Right lobe of liver (tissue), 6 donors: ENCODE data around the gene RASL11A. TPM values are rescaled to one million over a fixed set of nuclear protein-coding genes. Genes with fewer than 3 reads are reported as not detected.

Experiments
- ATAC-seq, 4 donors: fragments of 200-7000 bp; cut with Tn5 transposase; one replicate each; pipeline ENCODE4 v1.9.1; 2020; ENCODE audit warnings: mild to moderate bottlenecking in 4 of 4, moderate library complexity in 4 of 4
- DNase-seq, 3 donors: peaks; one replicate each; pipeline ENCODE4 v3.0.0-alpha.2; 2020
- H3K27ac ChIP-seq, 3 donors: fragments of 200-600 bp; one replicate each; pipeline ENCODE4 v1.8.0; 2022
- H3K27me3 ChIP-seq, 2 donors: fragments of 200-600 bp; one replicate each; pipeline ENCODE4 v1.8.0; 2022
- H3K36me3 ChIP-seq, 4 donors: fragments of 200-600 bp; sonication (generic) in 1 of 4; one replicate each; pipeline versions ENCODE4 v1.5.1 to v1.8.0; 2017 to 2022; ENCODE audit warnings: control low read depth in 1 of 4
- H3K4me1 ChIP-seq, 4 donors: fragments of 200-600 bp; sonication (generic) in 1 of 4; one replicate each; pipeline versions ENCODE4 v1.5.1 to v1.8.0; 2017 to 2022; ENCODE audit warnings: control low read depth in 1 of 4
- H3K4me3 ChIP-seq, 3 donors: fragments of 200-600 bp; one replicate each; pipeline ENCODE4 v1.8.0; 2022
- H3K9me3 ChIP-seq, 4 donors: fragments of 200-600 bp; sonication (generic) in 1 of 4; one replicate each; pipeline versions ENCODE4 v1.5.1 to v1.8.0; 2017 to 2022; ENCODE audit warnings: control low read depth in 1 of 4
- CTCF ChIP-seq, 4 donors: fragments of 200-600 bp in 3 of 4; fragments of 450-650 bp in 1 of 4; IDR thresholded peaks; one replicate each; pipeline versions ENCODE4 v1.5.1 to v1.8.0; 2016 to 2022; ENCODE audit warnings: antibody characterized with exemption in 4 of 4, mild to moderate bottlenecking in 2 of 4
- POLR2A ChIP-seq: fragments of 450-650 bp; IDR thresholded peaks from one replicate; pipeline ENCODE4 v1.6.1; 2017; ENCODE audit warnings: antibody characterized with exemption, mild to moderate bottlenecking
- WGBS: methylation state at CpG from one replicate; pipeline ENCODE4 v1.1.6; 2018; ENCODE audit warnings: low coverage, low lambda C conversion rate; ENCODE audit not compliant: insufficient coverage; ENCODE audit errors: missing lambda C conversion rate; 5-methylcytosine and 5-hydroxymethylcytosine counted together
- intact Hi-C, 2 donors: fragments of 100-400 bp; cut with DNase I; formaldehyde crosslinking; loops; one replicate each; pipeline versions ENCODE4 v1.11.2 to v1.14.1; 2022
- total RNA-seq, 6 experiments: library from RNA; depleted of rRNA in 2 of 6; stranded (reverse); fragments of >200 nt in 2 of 6; fragmentation: NEBNext Ultra II Directional in 3 of 6; extraction: Animal tissue kit (Norgen Biotek cat#: 25700) in 3 of 6; gene quantifications; one replicate each; pipeline versions ENCODE4 v1.1.0 to v1.2.4, GENCODE V29; 2016 to 2023
- donor health status: DM: no; HTN: yes; CAD: no.
- donor health status: DM: no; HTN: no; CAD: no.
- donor health status: DM: no; HTN: no; CAD: no.
- donor health status: DM: no; HTN: yes; CAD: no.
- donor health status: DM: no; HTN: yes; CAD: no.

Gene RASL11A
- total RNA-seq, 6 experiments from 2014 or later = 4.2 to 23.4 (median 6.1) TPM

DNA sequence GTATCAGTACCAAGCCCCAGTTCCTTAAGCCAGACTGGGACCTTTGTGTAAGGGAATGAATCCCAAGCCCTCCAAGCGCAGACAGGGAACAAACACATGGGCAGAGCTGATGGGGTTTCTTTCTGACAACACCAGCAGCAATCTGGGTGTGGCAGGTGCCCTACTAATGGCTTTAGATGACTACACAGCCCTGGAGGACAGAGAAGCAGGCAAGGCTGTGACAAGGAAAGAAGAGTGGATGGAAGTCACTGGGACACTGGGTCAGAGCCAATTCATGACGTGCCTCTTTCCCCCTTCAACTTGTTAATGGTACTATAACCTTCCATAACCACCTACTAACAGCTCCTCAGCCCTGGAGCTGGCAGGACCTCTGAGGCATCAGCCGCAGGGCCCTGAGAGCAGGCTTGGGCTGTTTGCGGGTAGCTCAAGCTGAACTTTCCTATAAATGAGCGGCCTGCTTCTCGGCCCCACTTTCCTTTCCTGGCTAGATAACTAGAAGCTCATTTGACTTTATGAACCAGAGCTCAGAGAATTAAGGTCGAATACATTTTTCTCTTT is 38.9 kb downstream of the RASL11A start:
- no peak overlapping the region for H3K27ac ChIP-seq
- no peaks in the 10 kb centered on the region for H3K4me1 ChIP-seq
- H3K36me3 ChIP-seq = no peaks in the 10 kb centered on the region
- no peak overlapping the region for H3K4me3 ChIP-seq
- TF ChIP-seq CTCF (IDR thresholded peaks at IDR 0.05) = no peak
- TF ChIP-seq POLR2A = no peak
- WGBS = 67% methylated on average over 3 of the region's 7 CpGs
- DNase-seq = no peak
- no peaks in the 10 kb centered on the region for H3K9me3 ChIP-seq
- intact Hi-C loops = no loop called here
- ATAC-seq = no peak
- H3K27me3 ChIP-seq = no peaks in the 10 kb centered on the region

GRCh38 chr13:27309967-27310598 is 39.5 kb downstream of the RASL11A start:
- Histone ChIP-seq H3K27me3 (no peaks in the 10 kb centered on the region), H3K4me3 (no peak overlapping the region), H3K27ac (no peak overlapping the region), H3K4me1 (no peaks in the 10 kb centered on the region), H3K36me3 (no peaks in the 10 kb centered on the region), H3K9me3 (no peaks in the 10 kb centered on the region)
- TF ChIP-seq POLR2A = no peak
- TF ChIP-seq CTCF (IDR thresholded peaks at IDR 0.05) = no peak
- ATAC-seq (no peak), DNase-seq (no peak)
- intact Hi-C loops = no loop called here
- whole genome bisulfite sequencing = 66% methylated on average over 8 of the region's 9 CpGs

- no peak overlapping the region for H3K27ac ChIP-seq
- H3K36me3 ChIP-seq = no peaks in the 10 kb centered on the region
- DNase-seq (no peak), ATAC-seq (no peak)
- H3K9me3 ChIP-seq = no peaks in the 10 kb centered on the region
- intact Hi-C loops = no loop called here
- TF ChIP-seq CTCF (IDR thresholded peaks at IDR 0.05) = no peak
- TF ChIP-seq POLR2A = no peak
- H3K4me3 ChIP-seq = no peak overlapping the region
- H3K4me1 ChIP-seq = no peaks in the 10 kb centered on the region
- WGBS = 43% methylated on average over 2 of the region's 2 CpGs
- no peaks in the 10 kb centered on the region for H3K27me3 ChIP-seq
Observed at GRCh38 chr13:27310946-27311345, 40.3 kb downstream of the RASL11A start.

DNA sequence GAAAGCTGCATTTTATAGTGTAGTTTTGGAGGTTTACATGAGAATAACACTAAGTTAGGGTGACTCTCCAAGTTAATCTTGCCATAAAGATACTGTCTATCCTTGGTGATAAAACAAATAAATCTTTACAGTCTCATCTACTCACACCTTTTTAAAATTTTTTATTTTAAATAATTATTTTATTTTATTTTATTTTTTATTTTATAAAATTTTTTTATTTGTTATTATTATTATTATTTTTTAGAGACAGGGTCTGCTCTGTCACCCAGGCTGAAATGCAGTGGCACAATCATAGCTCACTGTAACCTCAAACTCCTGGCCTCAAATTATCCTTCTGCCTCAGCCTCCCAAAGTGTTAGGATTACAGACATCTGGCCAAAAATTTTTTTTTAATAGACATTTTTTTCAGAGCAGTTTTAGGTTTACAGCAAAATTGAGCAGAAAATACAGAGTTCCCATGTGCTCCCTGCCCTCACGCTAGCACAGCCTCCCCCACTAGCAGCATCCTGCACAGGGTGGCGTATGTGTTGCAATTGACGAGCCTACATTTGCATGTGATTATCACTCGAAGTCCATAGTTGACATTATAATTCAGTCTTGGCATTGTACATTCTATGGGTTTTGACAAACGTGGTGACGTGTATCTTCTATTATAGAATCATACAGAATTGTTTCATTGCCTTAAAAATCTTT is 41.0 kb downstream of the RASL11A start:
- Histone ChIP-seq H3K27me3 (no peaks in the 10 kb centered on the region), H3K27ac (no peak overlapping the region), H3K4me3 (no peak overlapping the region), H3K36me3 (no peaks in the 10 kb centered on the region), H3K9me3 (no peaks in the 10 kb centered on the region), H3K4me1 (no peaks in the 10 kb centered on the region)
- ATAC-seq (no peak), DNase-seq (no peak)
- intact Hi-C loops = no loop called here
- no peak for TF ChIP-seq CTCF (IDR thresholded peaks at IDR 0.05)
- TF ChIP-seq POLR2A = no peak
- 82% methylated on average over 5 of the region's 6 CpGs for WGBS
